Bone marrow (tissue), 2 donors: ENCODE data around the gene PCDH1.
"Not testable (repeated sequence)": the region's sequence is repeated elsewhere in the genome, so short reads cannot be mapped to it uniquely, and the experiment has no call there.

Source experiments
- DNase-seq, 2 donors: peaks; one replicate each; lab custom pipeline; 2025; lab: John Stamatoyannopoulos, UW

The PCDH1 gene

GRCh38 chr5:141878186-141878710 is at the start of gene PCDH1:
Gene PCDH1 (minus strand): TSS chr5:141878410. CDS start chr5:141878262, 148 bp downstream.
- no peak for DNase-seq

GRCh38 chr5:141926434-141926833 is 48.2 kb upstream of the PCDH1 start:
- no peak for DNase-seq

- DNase-seq = peak; percentile 94 to 99
Measured at GRCh38 chr5:141923448-141924313, 45.5 kb upstream of the PCDH1 start, which contains the start of gene DELE1. Gene DELE1 (plus strand): TSS chr5:141923871. CDS start chr5:141923942, 71 bp downstream.

GRCh38 chr5:141922827-141923447 is 44.7 kb upstream of the PCDH1 start:
- DNase-seq = not testable (repeated sequence)

GRCh38 chr5:141920771-141921170 is 42.6 kb upstream of the PCDH1 start:
- no peak for DNase-seq

GRCh38 chr5:141919218-141920119 is 41.3 kb upstream of the PCDH1 start:
- DNase-seq = no peak

- DNase-seq = no peak
Measured at GRCh38 chr5:141917760-141918159, 39.5 kb upstream of the PCDH1 start.

GRCh38 chr5:141916522-141916921 is 38.3 kb upstream of the PCDH1 start:
- DNase-seq = no peak

- no peak for DNase-seq
Measured at GRCh38 chr5:141915881-141916336, 37.7 kb upstream of the PCDH1 start.

- no peak for DNase-seq
Measured at GRCh38 chr5:141914797-141915196, 36.6 kb upstream of the PCDH1 start.

GRCh38 chr5:141914199-141914743 is 36.1 kb upstream of the PCDH1 start:
- DNase-seq = no peak

GRCh38 chr5:141913560-141914198 is 35.5 kb upstream of the PCDH1 start:
- DNase-seq = no peak

GRCh38 chr5:141910271-141910673 is 32.1 kb upstream of the PCDH1 start:
- no peak for DNase-seq

- DNase-seq = no peak
Measured at GRCh38 chr5:141909212-141909611, 31.0 kb upstream of the PCDH1 start.

- DNase-seq = no peak
Measured at GRCh38 chr5:141908796-141909195, 30.6 kb upstream of the PCDH1 start.

- no peak for DNase-seq
Measured at GRCh38 chr5:141906972-141907371, 28.8 kb upstream of the PCDH1 start.

GRCh38 chr5:141906517-141906916 is 28.3 kb upstream of the PCDH1 start:
- no peak for DNase-seq

- DNase-seq = no peak
Measured at GRCh38 chr5:141904551-141904950, 26.3 kb upstream of the PCDH1 start.

- no peak for DNase-seq
Measured at GRCh38 chr5:141903261-141903660, 25.1 kb upstream of the PCDH1 start.

- no peak for DNase-seq
Measured at GRCh38 chr5:141902015-141902814, 24.0 kb upstream of the PCDH1 start.
